WTC11 (cell line): ENCODE results near the gene TLE5.

Source experiments
- ATF1 ChIP-seq: sonication (generic); formaldehyde crosslinking; IDR thresholded peaks from 2 replicates; pipeline ENCODE4 v1.8.1; 2023; ENCODE audit warnings: mild to moderate bottlenecking, moderate library complexity, missing genetic modification reagents
- CREB1 ChIP-seq: sonication (generic); formaldehyde crosslinking; IDR thresholded peaks from 2 replicates; pipeline ENCODE4 v1.8.0; 2023; ENCODE audit warnings: mild to moderate bottlenecking, missing genetic modification reagents
- ELF4 ChIP-seq: sonication (generic); formaldehyde crosslinking; IDR thresholded peaks from 2 replicates; pipeline ENCODE4 v1.8.1; 2022; ENCODE audit warnings: low read depth, mild to moderate bottlenecking, moderate library complexity, missing genetic modification reagents
- ESRRA ChIP-seq: sonication (generic); formaldehyde crosslinking; IDR thresholded peaks from 2 replicates; pipeline ENCODE4 v1.8.1; 2022; ENCODE audit warnings: mild to moderate bottlenecking, missing genetic modification reagents, borderline replicate concordance
- KAT7 ChIP-seq: sonication (generic); formaldehyde crosslinking; IDR thresholded peaks from 2 replicates; pipeline ENCODE4 v1.8.1; 2023; ENCODE audit warnings: missing genetic modification reagents, mild to moderate bottlenecking, borderline replicate concordance
- NFATC4 ChIP-seq: fragments of 250-450 bp; sonication (Bioruptor Pico); IDR thresholded peaks from 2 replicates; pipeline ENCODE4 v1.9.0; 2021; ENCODE audit warnings: mild to moderate bottlenecking
- NR2C2 ChIP-seq: sonication (generic); formaldehyde crosslinking; IDR thresholded peaks from 2 replicates; pipeline ENCODE4 v1.8.0; 2022; ENCODE audit warnings: mild to moderate bottlenecking, missing genetic modification reagents
- PRRX2 ChIP-seq: fragments of 250-450 bp; sonication (Bioruptor Pico); IDR thresholded peaks from 2 replicates; pipeline ENCODE4 v1.8.0; 2021; ENCODE audit warnings: mild to moderate bottlenecking
- TF ChIP-seq, protein P1 (sequence below): sonication (generic); formaldehyde crosslinking; conservative IDR thresholded peaks from 2 replicates; pipeline ENCODE4 v1.8.1; 2023; ENCODE audit warnings: mild to moderate bottlenecking, low read depth, missing genetic modification reagents, moderate library complexity
- TF ChIP-seq, protein P2 (sequence below): fragments of 200-600 bp; IDR thresholded peaks from 2 replicates; pipeline ENCODE4 v1.8.0; 2022; ENCODE audit warnings: antibody characterized with exemption
- TF ChIP-seq, protein P3 (sequence below): sonication (generic); formaldehyde crosslinking; IDR thresholded peaks from 2 replicates; pipeline ENCODE4 v1.8.1; 2023; ENCODE audit warnings: mild to moderate bottlenecking, missing genetic modification reagents, moderate library complexity
- TF ChIP-seq, protein P4 (sequence below): sonication (generic); formaldehyde crosslinking; IDR thresholded peaks from 2 replicates; pipeline ENCODE4 v1.8.1; 2022; ENCODE audit warnings: low read depth, mild to moderate bottlenecking, moderate library complexity, missing genetic modification reagents, borderline replicate concordance
- TF ChIP-seq, protein P5 (sequence below): sonication (generic); formaldehyde crosslinking; IDR thresholded peaks from 2 replicates; pipeline ENCODE4 v1.8.1; 2022; ENCODE audit warnings: low read depth, missing genetic modification reagents, borderline replicate concordance
- TF ChIP-seq, protein P6 (sequence below): sonication (generic); formaldehyde crosslinking; conservative IDR thresholded peaks from 2 replicates; pipeline ENCODE4 v1.8.1; 2022; ENCODE audit warnings: mild to moderate bottlenecking, missing genetic modification reagents

DNA sequence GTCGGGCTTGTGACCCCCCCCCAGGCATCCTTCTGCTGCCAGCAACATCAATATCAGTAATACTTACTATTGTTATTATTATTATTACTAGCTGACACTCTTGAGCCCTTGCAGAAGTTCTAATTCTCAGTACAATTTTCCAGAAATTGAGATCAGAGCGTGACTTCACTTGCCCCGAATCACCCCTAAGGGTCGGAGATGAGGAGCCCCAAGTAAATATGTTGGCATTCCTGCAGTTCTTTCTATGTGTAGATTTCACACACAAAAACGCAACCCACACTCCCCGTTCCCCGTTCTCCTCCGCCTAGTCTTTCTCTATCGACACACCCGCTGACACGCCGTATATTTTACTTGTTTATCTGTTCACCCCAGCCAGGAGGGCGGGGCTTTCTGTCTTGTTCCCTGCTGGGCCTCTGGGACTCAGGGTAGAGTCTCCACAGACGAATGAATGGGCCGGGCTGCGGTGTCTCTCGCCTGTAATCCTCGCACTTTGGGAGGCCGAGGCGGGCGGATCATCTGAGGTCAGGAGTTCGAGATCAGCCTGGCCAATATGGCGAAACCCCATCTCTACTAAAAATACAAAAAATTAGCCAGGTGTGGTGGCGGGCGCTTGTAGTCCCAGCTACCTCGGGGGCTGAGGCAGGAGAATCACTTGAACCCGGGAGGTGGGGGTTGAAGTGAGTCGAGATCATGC is 14.7 kb downstream of the TLE5 start:
- TF ChIP-seq, protein P1, sequence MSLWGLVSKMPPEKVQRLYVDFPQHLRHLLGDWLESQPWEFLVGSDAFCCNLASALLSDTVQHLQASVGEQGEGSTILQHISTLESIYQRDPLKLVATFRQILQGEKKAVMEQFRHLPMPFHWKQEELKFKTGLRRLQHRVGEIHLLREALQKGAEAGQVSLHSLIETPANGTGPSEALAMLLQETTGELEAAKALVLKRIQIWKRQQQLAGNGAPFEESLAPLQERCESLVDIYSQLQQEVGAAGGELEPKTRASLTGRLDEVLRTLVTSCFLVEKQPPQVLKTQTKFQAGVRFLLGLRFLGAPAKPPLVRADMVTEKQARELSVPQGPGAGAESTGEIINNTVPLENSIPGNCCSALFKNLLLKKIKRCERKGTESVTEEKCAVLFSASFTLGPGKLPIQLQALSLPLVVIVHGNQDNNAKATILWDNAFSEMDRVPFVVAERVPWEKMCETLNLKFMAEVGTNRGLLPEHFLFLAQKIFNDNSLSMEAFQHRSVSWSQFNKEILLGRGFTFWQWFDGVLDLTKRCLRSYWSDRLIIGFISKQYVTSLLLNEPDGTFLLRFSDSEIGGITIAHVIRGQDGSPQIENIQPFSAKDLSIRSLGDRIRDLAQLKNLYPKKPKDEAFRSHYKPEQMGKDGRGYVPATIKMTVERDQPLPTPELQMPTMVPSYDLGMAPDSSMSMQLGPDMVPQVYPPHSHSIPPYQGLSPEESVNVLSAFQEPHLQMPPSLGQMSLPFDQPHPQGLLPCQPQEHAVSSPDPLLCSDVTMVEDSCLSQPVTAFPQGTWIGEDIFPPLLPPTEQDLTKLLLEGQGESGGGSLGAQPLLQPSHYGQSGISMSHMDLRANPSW = no peak
- TF ChIP-seq, protein P2, sequence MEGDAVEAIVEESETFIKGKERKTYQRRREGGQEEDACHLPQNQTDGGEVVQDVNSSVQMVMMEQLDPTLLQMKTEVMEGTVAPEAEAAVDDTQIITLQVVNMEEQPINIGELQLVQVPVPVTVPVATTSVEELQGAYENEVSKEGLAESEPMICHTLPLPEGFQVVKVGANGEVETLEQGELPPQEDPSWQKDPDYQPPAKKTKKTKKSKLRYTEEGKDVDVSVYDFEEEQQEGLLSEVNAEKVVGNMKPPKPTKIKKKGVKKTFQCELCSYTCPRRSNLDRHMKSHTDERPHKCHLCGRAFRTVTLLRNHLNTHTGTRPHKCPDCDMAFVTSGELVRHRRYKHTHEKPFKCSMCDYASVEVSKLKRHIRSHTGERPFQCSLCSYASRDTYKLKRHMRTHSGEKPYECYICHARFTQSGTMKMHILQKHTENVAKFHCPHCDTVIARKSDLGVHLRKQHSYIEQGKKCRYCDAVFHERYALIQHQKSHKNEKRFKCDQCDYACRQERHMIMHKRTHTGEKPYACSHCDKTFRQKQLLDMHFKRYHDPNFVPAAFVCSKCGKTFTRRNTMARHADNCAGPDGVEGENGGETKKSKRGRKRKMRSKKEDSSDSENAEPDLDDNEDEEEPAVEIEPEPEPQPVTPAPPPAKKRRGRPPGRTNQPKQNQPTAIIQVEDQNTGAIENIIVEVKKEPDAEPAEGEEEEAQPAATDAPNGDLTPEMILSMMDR = no peak
- no peak for TF ChIP-seq CREB1
- no peak for TF ChIP-seq NR2C2 (CRISPR knock-in tag)
- TF ChIP-seq, protein P3, sequence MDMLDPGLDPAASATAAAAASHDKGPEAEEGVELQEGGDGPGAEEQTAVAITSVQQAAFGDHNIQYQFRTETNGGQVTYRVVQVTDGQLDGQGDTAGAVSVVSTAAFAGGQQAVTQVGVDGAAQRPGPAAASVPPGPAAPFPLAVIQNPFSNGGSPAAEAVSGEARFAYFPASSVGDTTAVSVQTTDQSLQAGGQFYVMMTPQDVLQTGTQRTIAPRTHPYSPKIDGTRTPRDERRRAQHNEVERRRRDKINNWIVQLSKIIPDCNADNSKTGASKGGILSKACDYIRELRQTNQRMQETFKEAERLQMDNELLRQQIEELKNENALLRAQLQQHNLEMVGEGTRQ (CRISPR knock-in tag) = no peak
- TF ChIP-seq PRRX2 (CRISPR knock-in tag) = no peak
- TF ChIP-seq NFATC4 (CRISPR knock-in tag) = no peak
- TF ChIP-seq, protein P4, sequence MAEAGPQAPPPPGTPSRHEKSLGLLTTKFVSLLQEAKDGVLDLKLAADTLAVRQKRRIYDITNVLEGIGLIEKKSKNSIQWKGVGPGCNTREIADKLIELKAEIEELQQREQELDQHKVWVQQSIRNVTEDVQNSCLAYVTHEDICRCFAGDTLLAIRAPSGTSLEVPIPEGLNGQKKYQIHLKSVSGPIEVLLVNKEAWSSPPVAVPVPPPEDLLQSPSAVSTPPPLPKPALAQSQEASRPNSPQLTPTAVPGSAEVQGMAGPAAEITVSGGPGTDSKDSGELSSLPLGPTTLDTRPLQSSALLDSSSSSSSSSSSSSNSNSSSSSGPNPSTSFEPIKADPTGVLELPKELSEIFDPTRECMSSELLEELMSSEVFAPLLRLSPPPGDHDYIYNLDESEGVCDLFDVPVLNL (CRISPR knock-in tag) = no peak
- no peak for TF ChIP-seq ESRRA (CRISPR knock-in tag)
- TF ChIP-seq, protein P5, sequence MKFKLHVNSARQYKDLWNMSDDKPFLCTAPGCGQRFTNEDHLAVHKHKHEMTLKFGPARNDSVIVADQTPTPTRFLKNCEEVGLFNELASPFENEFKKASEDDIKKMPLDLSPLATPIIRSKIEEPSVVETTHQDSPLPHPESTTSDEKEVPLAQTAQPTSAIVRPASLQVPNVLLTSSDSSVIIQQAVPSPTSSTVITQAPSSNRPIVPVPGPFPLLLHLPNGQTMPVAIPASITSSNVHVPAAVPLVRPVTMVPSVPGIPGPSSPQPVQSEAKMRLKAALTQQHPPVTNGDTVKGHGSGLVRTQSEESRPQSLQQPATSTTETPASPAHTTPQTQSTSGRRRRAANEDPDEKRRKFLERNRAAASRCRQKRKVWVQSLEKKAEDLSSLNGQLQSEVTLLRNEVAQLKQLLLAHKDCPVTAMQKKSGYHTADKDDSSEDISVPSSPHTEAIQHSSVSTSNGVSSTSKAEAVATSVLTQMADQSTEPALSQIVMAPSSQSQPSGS (CRISPR knock-in tag) = no peak
- TF ChIP-seq ATF1 = no peak
- no peak for TF ChIP-seq ELF4
- TF ChIP-seq, protein P6, sequence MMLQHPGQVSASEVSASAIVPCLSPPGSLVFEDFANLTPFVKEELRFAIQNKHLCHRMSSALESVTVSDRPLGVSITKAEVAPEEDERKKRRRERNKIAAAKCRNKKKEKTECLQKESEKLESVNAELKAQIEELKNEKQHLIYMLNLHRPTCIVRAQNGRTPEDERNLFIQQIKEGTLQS = no peak
- TF ChIP-seq KAT7 = no peak
